Astrocyte (in vitro differentiated cells and primary cell): ENCODE results near the gene SCFD1. TPM values are rescaled to one million over a fixed set of nuclear protein-coding genes. Genes with fewer than 3 reads are reported as not detected.

Source experiments
- DNase-seq: peaks from one replicate; pipeline ENCODE4 v3.0.0-alpha.2; 2010; ENCODE audit warnings: low read depth
- FAIRE-seq: peaks from 2 replicates; lab custom pipeline; 2011; peaks lifted over from hg19 to GRCh38; lab: Jason Lieb, UNC
- H2AFZ ChIP-seq: 2 replicates; pipeline ENCODE4 v1.6.0; 2012; ENCODE audit warnings: low read depth, low read length, inconsistent platforms
- H3K27ac ChIP-seq: 2 replicates; pipeline ENCODE4 v1.5.1; 2011; ENCODE audit warnings: low read depth, low read length, inconsistent platforms
- H3K27me3 ChIP-seq: 2 replicates; pipeline ENCODE4 v1.6.0; 2011; ENCODE audit warnings: low read length, inconsistent platforms; ENCODE audit not compliant: insufficient read depth
- H3K36me3 ChIP-seq: 2 replicates; pipeline ENCODE4 v1.5.1; 2011; ENCODE audit warnings: low read length, inconsistent platforms; ENCODE audit not compliant: insufficient read depth
- H3K4me1 ChIP-seq: 2 replicates; pipeline ENCODE4 v1.5.1; 2011; ENCODE audit warnings: low read length, inconsistent platforms; ENCODE audit not compliant: insufficient read depth
- H3K4me2 ChIP-seq: 2 replicates; pipeline ENCODE4 v1.6.0; 2012; ENCODE audit warnings: low read length, inconsistent platforms
- H3K4me3 ChIP-seq: 2 replicates; pipeline ENCODE4 v1.5.1; 2011; ENCODE audit warnings: low read depth, mild to moderate bottlenecking, low read length, inconsistent platforms; ENCODE audit not compliant: insufficient read depth
- H3K79me2 ChIP-seq: 2 replicates; pipeline ENCODE4 v1.6.0; 2012; ENCODE audit warnings: mild to moderate bottlenecking, low read length, inconsistent platforms; ENCODE audit not compliant: insufficient read depth
- H3K9ac ChIP-seq: 2 replicates; pipeline ENCODE4 v1.6.0; 2012; ENCODE audit warnings: mild to moderate bottlenecking, low read length, inconsistent platforms
- H3K9me3 ChIP-seq: 2 replicates; pipeline ENCODE4 v1.5.1; 2012; ENCODE audit warnings: low read depth, mild to moderate bottlenecking, low read length, inconsistent platforms; ENCODE audit not compliant: insufficient read depth
- H4K20me1 ChIP-seq: 2 replicates; pipeline ENCODE4 v1.6.0; 2012; ENCODE audit warnings: low read length, inconsistent platforms; ENCODE audit not compliant: insufficient read depth
- H3K27ac Mint-ChIP-seq: one replicate; pipeline ENCODE4 v1.8.0; 2021; ENCODE audit warnings: mild to moderate bottlenecking, mixed read lengths; ENCODE audit not compliant: unreplicated experiment
- H3K27me3 Mint-ChIP-seq: one replicate; pipeline ENCODE4 v1.8.0; 2021; ENCODE audit warnings: low read depth, mixed read lengths; ENCODE audit not compliant: unreplicated experiment
- H3K36me3 Mint-ChIP-seq: one replicate; pipeline ENCODE4 v1.8.0; 2021; ENCODE audit warnings: low read depth, mixed read lengths; ENCODE audit not compliant: unreplicated experiment
- H3K4me1 Mint-ChIP-seq: one replicate; pipeline ENCODE4 v1.8.0; 2021; ENCODE audit warnings: low read depth, mixed read lengths; ENCODE audit not compliant: unreplicated experiment
- H3K4me3 Mint-ChIP-seq: one replicate; pipeline ENCODE4 v1.8.0; 2021; ENCODE audit warnings: mild to moderate bottlenecking, moderate library complexity, mixed read lengths; ENCODE audit not compliant: unreplicated experiment
- H3K9me3 Mint-ChIP-seq: one replicate; pipeline ENCODE4 v1.8.0; 2021; ENCODE audit warnings: mild to moderate bottlenecking, mixed read lengths; ENCODE audit not compliant: unreplicated experiment
- CTCF ChIP-seq: IDR thresholded peaks from 2 replicates; pipeline ENCODE4 v1.5.1; 2011; ENCODE audit warnings: low read depth, mild to moderate bottlenecking, inconsistent platforms, low read length, moderate library complexity; ENCODE audit not compliant: insufficient read depth
- EZH2 ChIP-seq: IDR thresholded peaks from 2 replicates; pipeline ENCODE4 v1.6.1; 2012; ENCODE audit warnings: mild to moderate bottlenecking, low read length, inconsistent platforms; ENCODE audit not compliant: insufficient read depth
- total RNA-seq: library from RNA; stranded (reverse); gene quantifications from 2 replicates; pipeline ENCODE4 v1.2.1, GENCODE V29; 2021

Gene SCFD1
- total RNA-seq, 1 donor from 2014 or later: 82.2 TPM

DNA sequence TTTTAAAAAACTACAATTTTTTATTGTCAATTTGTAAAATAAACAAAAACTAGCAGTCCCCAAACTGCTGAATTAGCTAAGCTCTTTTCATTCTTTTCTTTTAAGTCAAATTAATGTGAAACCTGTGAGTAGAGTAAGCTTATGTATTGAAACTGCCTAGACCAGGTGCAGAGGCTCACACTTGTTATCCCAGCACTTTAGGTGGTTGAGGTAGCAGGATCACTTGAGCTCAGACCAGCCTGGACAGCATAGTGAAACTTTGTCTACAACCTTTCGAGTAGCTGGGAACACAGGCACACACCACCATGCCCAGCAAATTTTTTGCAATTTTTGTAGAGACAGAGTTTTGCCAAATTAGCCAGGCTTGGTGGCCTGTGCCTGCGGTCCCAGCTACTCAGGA lies 26.4 kb downstream of the SCFD1 start:
- DNase-seq (no peak), FAIRE-seq (no peak)
- H3K4me3 Mint-ChIP-seq: no peak overlapping the region
- no peak overlapping the region for H3K4me2 ChIP-seq
- no peak overlapping the region for H2AFZ ChIP-seq
- H3K9ac ChIP-seq: no peak overlapping the region
- peaks cover 30% of the 10 kb centered on the region for H3K36me3 ChIP-seq
- H3K4me1 Mint-ChIP-seq: no peaks in the 10 kb centered on the region
- no peaks in the 10 kb centered on the region for H3K9me3 ChIP-seq
- H3K27ac Mint-ChIP-seq: no peak overlapping the region
- H3K27me3 Mint-ChIP-seq: no peaks in the 10 kb centered on the region
- H3K4me1 ChIP-seq: no peaks in the 10 kb centered on the region
- peaks cover 7% of the 10 kb centered on the region for H3K9me3 Mint-ChIP-seq
- no peak for TF ChIP-seq CTCF
- TF ChIP-seq EZH2: no peak
- H3K4me3 ChIP-seq: no peak overlapping the region
- no peaks in the 10 kb centered on the region for H3K27me3 ChIP-seq
- H3K27ac ChIP-seq: no peak overlapping the region
- peaks cover 33% of the 10 kb centered on the region for H4K20me1 ChIP-seq
- peaks cover 32% of the 10 kb centered on the region for H3K79me2 ChIP-seq
- H3K36me3 Mint-ChIP-seq: peaks cover 25% of the 10 kb centered on the region

DNA sequence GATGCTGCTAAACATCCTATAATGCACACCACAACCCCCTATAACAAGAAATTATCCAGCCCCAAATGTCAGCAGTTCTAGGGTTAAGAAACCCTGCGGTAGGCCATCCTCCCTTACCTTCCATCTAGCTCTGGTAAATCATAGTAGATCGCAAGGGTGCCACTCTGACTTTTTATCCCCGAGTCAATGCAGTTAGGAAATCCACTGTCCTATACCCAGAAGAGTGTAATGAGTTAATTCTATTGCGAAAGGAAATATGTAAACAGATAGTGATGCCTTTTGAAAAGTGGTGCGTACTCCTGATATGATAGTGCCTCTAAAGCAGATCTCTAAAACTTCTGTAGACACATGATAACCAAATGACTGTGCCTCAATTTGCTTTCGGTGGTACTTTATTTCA lies 29.8 kb downstream of the SCFD1 start:
- no peak for FAIRE-seq
- Histone ChIP-seq H2AFZ (no peak overlapping the region), H3K79me2 (peaks cover 3% of the 10 kb centered on the region), H3K27me3 (no peaks in the 10 kb centered on the region), H3K4me3 (no peak overlapping the region), H4K20me1 (peaks cover 34% of the 10 kb centered on the region), H3K4me1 (no peaks in the 10 kb centered on the region), H3K36me3 (peaks cover 39% of the 10 kb centered on the region), H3K4me2 (no peak overlapping the region), H3K9ac (no peak overlapping the region), H3K9me3 (no peaks in the 10 kb centered on the region), H3K27ac (no peak overlapping the region)
- Mint-ChIP-seq H3K4me3 (no peak overlapping the region), H3K36me3 (peaks cover 4% of the 10 kb centered on the region), H3K4me1 (no peaks in the 10 kb centered on the region), H3K27ac (no peak overlapping the region), H3K9me3 (no peaks in the 10 kb centered on the region), H3K27me3 (no peaks in the 10 kb centered on the region)
- no peak for DNase-seq
- TF ChIP-seq CTCF: no peak
- no peak for TF ChIP-seq EZH2

GRCh38 chr14:30655124-30655523 lies 33.0 kb downstream of the SCFD1 start:
- peaks cover 4% of the 10 kb centered on the region for H3K36me3 Mint-ChIP-seq
- no peaks in the 10 kb centered on the region for H3K9me3 Mint-ChIP-seq
- no peaks in the 10 kb centered on the region for H3K4me1 Mint-ChIP-seq

More at GRCh38 chr14:30655124-30655523, 33.0 kb downstream of the SCFD1 start:
- Histone ChIP-seq H4K20me1 (peaks cover 35% of the 10 kb centered on the region), H3K36me3 (peaks cover 41% of the 10 kb centered on the region), H3K27ac (no peak overlapping the region), H3K4me3 (no peak overlapping the region), H3K79me2 (no peaks in the 10 kb centered on the region), H3K9ac (no peak overlapping the region), H3K27me3 (no peaks in the 10 kb centered on the region), H3K4me2 (no peak overlapping the region), H2AFZ (no peak overlapping the region), H3K9me3 (no peaks in the 10 kb centered on the region), H3K4me1 (no peaks in the 10 kb centered on the region)
- Mint-ChIP-seq H3K27ac (no peak overlapping the region), H3K27me3 (no peaks in the 10 kb centered on the region), H3K4me3 (no peak overlapping the region)
- no peak for FAIRE-seq
- no peak for DNase-seq
- TF ChIP-seq CTCF (no peak), EZH2 (no peak)
